ENCODE data around the gene PEAK3.

DNA sequence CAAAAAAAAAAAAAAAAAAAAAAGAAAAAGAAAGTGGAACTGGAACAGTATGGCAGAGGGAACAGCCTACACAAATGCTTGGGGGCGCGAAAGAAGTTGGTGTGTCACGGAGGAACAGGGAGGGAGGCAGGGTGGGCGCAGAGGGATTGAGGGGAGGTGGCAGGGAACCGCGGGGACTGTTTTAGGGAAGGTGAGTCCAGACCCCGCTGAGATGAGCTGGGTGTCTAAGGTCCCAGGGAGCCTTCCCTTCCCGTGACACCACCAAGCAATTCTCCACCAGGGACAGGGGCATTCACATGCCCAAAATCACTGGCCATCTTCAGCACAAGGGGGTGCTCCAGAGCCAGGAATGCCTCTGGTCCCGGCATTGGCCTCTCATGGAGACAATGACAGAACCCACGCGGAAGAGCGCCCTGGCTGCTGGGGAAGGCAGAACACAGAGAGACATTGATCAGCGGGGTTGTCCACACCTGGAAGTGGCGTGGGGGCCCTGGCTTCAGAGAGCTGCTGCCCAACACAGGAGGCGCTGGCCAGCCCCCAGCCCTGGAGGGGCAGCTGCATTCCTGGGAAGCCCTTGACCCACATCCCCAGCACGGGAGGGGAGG is 6.9 kb downstream of the PEAK3 start:
- TF ChIP-seq CTCF (IDR thresholded peaks at IDR 0.05) (peak; percentile 36 to 69 (median 54)), POLR2A (IDR thresholded peaks at IDR 0.05) (no peak)

Measured in uterus (tissue), 2 donors.